ENCODE data around the gene DIAPH3. TPM values are rescaled to one million over a fixed set of nuclear protein-coding genes. Genes with fewer than 3 reads are reported as not detected.

The DIAPH3 gene
- total and polyA plus RNA-seq, 2 donors (not counting 1 experiment from before 2014, with no cell fraction given), result 0.03 to 0.10 TPM

GRCh38 chr13:60164234-60164889 is 634 bp upstream of the DIAPH3 start:
- Mint-ChIP-seq H3K27ac (peak overlapping the region; percentile 90), H3K27me3 (peaks cover 7% of the 10 kb centered on the region), H3K9me3 (ENCODE audit: insufficient read depth) (no peaks in the 10 kb centered on the region), H3K4me3 (peak overlapping the region; percentile 90), H3K4me1 (peaks cover 21% of the 10 kb centered on the region)
- H2AFZ ChIP-seq (ENCODE audit: insufficient read depth, low read depth, low read length, poor library complexity, severe bottlenecking), result peak overlapping the region; percentile 95
- peak overlapping the region; percentile 53 to 62 for H3K27ac ChIP-seq (ENCODE audit: low read length in 2 of 2)
- ATAC-seq (ENCODE audit: low read depth), result no peak
- ChIA-PET CTCF (interaction anchor here (1.2 kb wide), 1 partner anchor 233 kb away, joined by 4 read pairs; the partner anchor contains the start of gene TDRD3), POLR2A (no interaction called here)
- H3K4me2 ChIP-seq (replicated peaks; ENCODE audit: low read depth, low read length, poor library complexity, severe bottlenecking), result peak overlapping the region; percentile 84
- intact Hi-C loops (cut with micrococcal nuclease), result loop anchor here (1.0 kb wide), 1 partner anchor 232 kb away; no protein-coding TSS in a partner anchor
- TF ChIP-seq CTCF (IDR thresholded peaks at IDR 0.05), result no peak
- no peak for TF ChIP-seq EZH2 (IDR thresholded peaks at IDR 0.05; ENCODE audit: borderline replicate concordance, insufficient read depth, low read depth, low read length, poor library complexity, severe bottlenecking)
- peak overlapping the region; percentile 74 for H3K9ac ChIP-seq (ENCODE audit: low read length)
- H3K36me3 ChIP-seq (replicated peaks in 1 of 2; ENCODE audit: control extremely low read depth in 1 of 2, control insufficient read depth in 1 of 2, extremely low read depth in 1 of 2, insufficient read depth in 2 of 2, low read length in 1 of 2), result no peaks in the 10 kb centered on the region
- H3K9me3 ChIP-seq (ENCODE audit: control extremely low read depth in 1 of 3, control insufficient read depth in 2 of 3, insufficient read depth in 1 of 3, low read length in 2 of 3), result no peaks in the 10 kb centered on the region
- no peaks in the 10 kb centered on the region for H4K20me1 ChIP-seq (ENCODE audit: control insufficient read depth, insufficient read depth, low read length, poor library complexity, severe bottlenecking)
- peaks cover 0 to 3% (median 0%) of the 10 kb centered on the region in 4 experiments for H3K27me3 ChIP-seq (replicated peaks in 1 of 4; ENCODE audit: control extremely low read depth in 1 of 4, control insufficient read depth in 3 of 4, insufficient read depth in 4 of 4, low read length in 3 of 4)
- peaks cover 7 to 13% of the 10 kb centered on the region in 2 donors for H3K4me1 ChIP-seq (ENCODE audit: control insufficient read depth in 2 of 2, insufficient read depth in 2 of 2, low read length in 2 of 2)
- DNase-seq, result no peak
- H3K79me2 ChIP-seq (ENCODE audit: control insufficient read depth, insufficient read depth, low read length), result no peaks in the 10 kb centered on the region
- 0% methylated on average over 8 of the region's 9 CpGs for whole genome bisulfite sequencing (ENCODE audit: insufficient coverage)
- peak overlapping the region; percentile 76 to 93 (median 83) for H3K4me3 ChIP-seq (ENCODE audit: control extremely low read depth in 1 of 5, extremely low read depth in 1 of 5, insufficient read depth in 1 of 5, low read depth in 2 of 5, low read length in 4 of 5)

- H3K79me2 ChIP-seq (ENCODE audit: control insufficient read depth, insufficient read depth, low read length), result no peaks in the 10 kb centered on the region
- H3K36me3 ChIP-seq (replicated peaks in 1 of 2; ENCODE audit: control extremely low read depth in 1 of 2, control insufficient read depth in 1 of 2, extremely low read depth in 1 of 2, insufficient read depth in 2 of 2, low read length in 1 of 2), result no peaks in the 10 kb centered on the region
- no peak for TF ChIP-seq EZH2 (IDR thresholded peaks at IDR 0.05; ENCODE audit: borderline replicate concordance, insufficient read depth, low read depth, low read length, poor library complexity, severe bottlenecking)
- TF ChIP-seq CTCF (IDR thresholded peaks at IDR 0.05), result no peak
- no peaks in the 10 kb centered on the region for H4K20me1 ChIP-seq (ENCODE audit: control insufficient read depth, insufficient read depth, low read length, poor library complexity, severe bottlenecking)
- H3K27ac ChIP-seq (ENCODE audit: low read length in 2 of 2), result no peak overlapping the region
- ATAC-seq (ENCODE audit: low read depth), result no peak
- H3K9me3 ChIP-seq (ENCODE audit: control extremely low read depth in 1 of 3, control insufficient read depth in 2 of 3, insufficient read depth in 1 of 3, low read length in 2 of 3), result no peaks in the 10 kb centered on the region
- Mint-ChIP-seq H3K27me3 (peaks cover 7% of the 10 kb centered on the region), H3K4me1 (peaks cover 21% of the 10 kb centered on the region), H3K4me3 (no peak overlapping the region), H3K27ac (no peak overlapping the region), H3K9me3 (ENCODE audit: insufficient read depth) (no peaks in the 10 kb centered on the region)
- POLR2A ChIA-PET, result no interaction called here
- intact Hi-C loops (cut with micrococcal nuclease), result no loop called here
- H3K9ac ChIP-seq (ENCODE audit: low read length), result no peak overlapping the region
- peaks cover 7 to 13% of the 10 kb centered on the region in 2 donors for H3K4me1 ChIP-seq (ENCODE audit: control insufficient read depth in 2 of 2, insufficient read depth in 2 of 2, low read length in 2 of 2)
- H3K27me3 ChIP-seq (replicated peaks in 1 of 4; ENCODE audit: control extremely low read depth in 1 of 4, control insufficient read depth in 3 of 4, insufficient read depth in 4 of 4, low read length in 3 of 4), result peaks cover 0 to 3% (median 0%) of the 10 kb centered on the region in 4 experiments
- CTCF ChIA-PET, result no interaction called here
- no peak overlapping the region for H2AFZ ChIP-seq (ENCODE audit: insufficient read depth, low read depth, low read length, poor library complexity, severe bottlenecking)
- DNase-seq, result no peak
- no peak overlapping the region for H3K4me3 ChIP-seq (ENCODE audit: control extremely low read depth in 1 of 5, extremely low read depth in 1 of 5, insufficient read depth in 1 of 5, low read depth in 2 of 5, low read length in 4 of 5)
- no peak overlapping the region for H3K4me2 ChIP-seq (replicated peaks; ENCODE audit: low read depth, low read length, poor library complexity, severe bottlenecking)
These were observed 1.6 kb downstream of the DIAPH3 start for GRCh38 chr13:60162096-60162495.
